K562 (cell line): ENCODE results near the gene HYAL1. TPM values are rescaled to one million over a fixed set of nuclear protein-coding genes. Genes with fewer than 3 reads are reported as not detected.

Experiments used
- ATAC-seq: fragments of 200-7000 bp; cut with Tn5 transposase; 3 replicates; pipeline ENCODE4 v1.9.1; 2020; ENCODE audit warnings: moderate library complexity
- BruUV-seq: library from RNA; stranded (reverse); fragments of 400-500 nt; replicated peaks from 2 replicates; lab custom pipeline; 2021; lab: Mats Ljungman, UMichigan
- CTCF ChIA-PET: fragments of 300-600 bp; formaldehyde crosslinking; extraction: SDS; loops from one replicate; lab custom pipeline; 2021; ENCODE audit warnings: low intra/inter-chr PET ratio; lab: Yijun Ruan, JAX
- POLR2A ChIA-PET: fragments of 300-600, 350-650 bp; sonication (Branson Sonifier 250); formaldehyde crosslinking; extraction: SDS; loops from one replicate; lab custom pipeline; 2021; ENCODE audit warnings: antibody characterized with exemption, inconsistent platforms; lab: Yijun Ruan, JAX
- DNase-seq, 4 experiments: peaks; one replicate each; pipeline versions ENCODE4 v3.0.0 to v3.0.0-alpha.2; 2011 to 2018; ENCODE audit warnings: low spot score in 3 of 4, mixed read lengths in 3 of 4; ENCODE audit errors: extremely low read depth in 1 of 4
- FAIRE-seq: peaks from 2 replicates; lab custom pipeline; 2011; peaks lifted over from hg19 to GRCh38; lab: Jason Lieb, UNC
- H2AFZ ChIP-seq: 2 replicates; pipeline ENCODE4 v1.6.0; 2011; ENCODE audit warnings: low read depth, low read length, control low read depth, inconsistent platforms
- H3K27ac ChIP-seq: fragments of 200-600 bp; 3 replicates; pipeline ENCODE4 v1.8.0; 2011; ENCODE audit warnings: low read depth, mild to moderate bottlenecking, control low read depth, inconsistent platforms, low read length, moderate library complexity, mixed read lengths; ENCODE audit errors: extremely low read depth
- H3K27me3 ChIP-seq, 2 experiments: fragments of 300-600 bp in 1 of 2; 2 replicates in 1 of 2; 3 replicates in 1 of 2; pipeline versions ENCODE4 v1.6.0 to v1.8.0; 2011; ENCODE audit warnings: inconsistent platforms in 2 of 2, low read length in 2 of 2, mild to moderate bottlenecking in 1 of 2, mixed read lengths in 1 of 2, moderate library complexity in 1 of 2; ENCODE audit not compliant: control insufficient read depth in 2 of 2, insufficient read depth in 2 of 2
- H3K36me3 ChIP-seq: fragments of 300-600 bp; 3 replicates; pipeline ENCODE4 v1.8.0; 2011; ENCODE audit warnings: mild to moderate bottlenecking, low read length, inconsistent platforms; ENCODE audit not compliant: control insufficient read depth, insufficient read depth
- H3K4me1 ChIP-seq, 2 experiments: fragments of 200-600 bp in 1 of 2; replicated peaks in 1 of 2; 2 replicates in 1 of 2; 3 replicates in 1 of 2; pipeline versions ENCODE4 v1.5.1 to v1.8.0; 2011; ENCODE audit warnings: inconsistent platforms in 2 of 2, low read length in 2 of 2, mild to moderate bottlenecking in 1 of 2, mixed read lengths in 1 of 2, moderate library complexity in 1 of 2; ENCODE audit not compliant: control insufficient read depth in 2 of 2, insufficient read depth in 2 of 2
- H3K4me2 ChIP-seq: 2 replicates; pipeline ENCODE4 v1.6.1; 2011; ENCODE audit warnings: low read length, control low read depth, inconsistent platforms, mixed read lengths; ENCODE audit not compliant: insufficient read depth
- H3K4me3 ChIP-seq: fragments of 200-600 bp; sonication (generic), shearing (Covaris generic); 2 replicates; pipeline ENCODE4 v1.5.1; 2016; ENCODE audit warnings: control low read depth, inconsistent platforms
- H3K79me2 ChIP-seq: fragments of 200-600 bp; 3 replicates; pipeline ENCODE4 v1.8.0; 2011; ENCODE audit warnings: low read length, inconsistent platforms; ENCODE audit not compliant: control insufficient read depth, insufficient read depth
- H3K9ac ChIP-seq, 2 experiments: 2 replicates each; pipeline versions ENCODE4 v1.6.0 to v1.6.1; 2011; ENCODE audit warnings: low read depth in 2 of 2, low read length in 2 of 2, control low read depth in 1 of 2, inconsistent platforms in 1 of 2, mild to moderate bottlenecking in 1 of 2, mixed read lengths in 1 of 2; ENCODE audit not compliant: insufficient read depth in 1 of 2
- H3K9me1 ChIP-seq: one replicate; pipeline ENCODE4 v1.6.0; 2011; ENCODE audit warnings: inconsistent platforms, mild to moderate bottlenecking, low read length, moderate library complexity; ENCODE audit not compliant: control insufficient read depth, insufficient read depth
- H3K9me3 ChIP-seq: replicated peaks from 2 replicates; pipeline ENCODE4 v1.5.1; 2011; ENCODE audit warnings: low read depth, low read length, inconsistent platforms; ENCODE audit not compliant: control insufficient read depth, insufficient read depth
- H4K20me1 ChIP-seq: replicated peaks from 2 replicates; pipeline ENCODE4 v1.6.1; 2011; ENCODE audit warnings: low read length, inconsistent platforms, mixed read lengths; ENCODE audit not compliant: control insufficient read depth, insufficient read depth
- BHLHE40 ChIP-seq: IDR thresholded peaks from 2 replicates; pipeline ENCODE4 v1.6.1; 2011; ENCODE audit warnings: low read length, improper control_type of control experiment
- CSDE1 ChIP-seq, 2 experiments: fragments of 450-650 bp; IDR thresholded peaks; 2 replicates each; pipeline ENCODE4 v1.6.1; 2016; ENCODE audit warnings: mild to moderate bottlenecking in 1 of 2
- HDAC2 ChIP-seq: fragments of 450-650 bp; IDR thresholded peaks from 2 replicates; pipeline ENCODE4 v1.6.1; 2016; ENCODE audit warnings: mild to moderate bottlenecking
- NCOR1 ChIP-seq: fragments of 450-650 bp; IDR thresholded peaks from 2 replicates; pipeline ENCODE4 v1.6.1; 2016; ENCODE audit warnings: mild to moderate bottlenecking, moderate library complexity
- NFIC ChIP-seq: fragments of 450-650 bp; IDR thresholded peaks from 2 replicates; pipeline ENCODE4 v1.6.1; 2017; ENCODE audit warnings: mild to moderate bottlenecking, inconsistent platforms
- PHB ChIP-seq: fragments of 250-450 bp; sonication (Bioruptor Pico); IDR thresholded peaks from 2 replicates; pipeline ENCODE4 v1.5.0; 2021
- POLR2G ChIP-seq: fragments of 200-400 bp; formaldehyde crosslinking; IDR thresholded peaks from 2 replicates; pipeline ENCODE4 v1.6.1; 2017; ENCODE audit warnings: low read depth, mild to moderate bottlenecking, antibody characterized with exemption, low read length, moderate library complexity
- RBFOX2 ChIP-seq: fragments of 200-400 bp; formaldehyde crosslinking; IDR thresholded peaks from 2 replicates; pipeline ENCODE4 v1.6.1; 2017; ENCODE audit warnings: low read depth, mild to moderate bottlenecking, low read length, moderate library complexity
- SIX5 ChIP-seq, 2 experiments: IDR thresholded peaks; 2 replicates each; pipeline ENCODE4 v1.6.1; 2011; ENCODE audit warnings: low read length in 2 of 2, borderline replicate concordance in 1 of 2, low read depth in 1 of 2, mild to moderate bottlenecking in 1 of 2, moderate library complexity in 1 of 2; ENCODE audit not compliant: insufficient read depth in 1 of 2
- ZNF518B ChIP-seq: fragments of 250-450 bp; sonication (Bioruptor Pico); IDR thresholded peaks from 2 replicates; pipeline ENCODE4 v1.5.0; 2021; ENCODE audit warnings: mild to moderate bottlenecking, moderate library complexity
- WGBS: fragments of 100-300 bp; shearing (Covaris generic); methylation state at CpG from one replicate; pipeline ENCODE4 v1.1.6; 2016; ENCODE audit warnings: low coverage, mixed read lengths; ENCODE audit not compliant: insufficient coverage; ENCODE audit errors: missing lambda C conversion rate; 5-methylcytosine and 5-hydroxymethylcytosine counted together
- in situ Hi-C: fragments of 300-500 bp; cut with MboI; formaldehyde crosslinking; loops from 4 replicates; pipeline ENCODE4 v1.15.0; 2018; ENCODE audit warnings: inconsistent platforms, mixed read lengths
- intact Hi-C: fragments of 100-400 bp; cut with micrococcal nuclease; formaldehyde crosslinking; loops from 2 replicates; pipeline ENCODE4 v1.14.2; 2022
- polyA plus RNA-seq, 8 experiments: library from polyadenylated mRNA; depleted of rRNA in 4 of 8; stranded (reverse) in 5 of 8; unstranded in 3 of 8; fragments of >200 nt; fragmentation: Nextera tagmentation in 2 of 8; fragmentation: Illumina TruSeq in 1 of 8; extraction: Ambion mirVana in 2 of 8; extraction: Trizol in 1 of 8; gene quantifications; 2 replicates each; pipeline versions ENCODE4 v1.2.1 to v1.2.3, GENCODE V29; 2011 to 2014; ENCODE audit warnings: inconsistent platforms in 1 of 8, missing spikeins in 1 of 8
- total RNA-seq, 7 experiments: library from RNA; depleted of rRNA in 6 of 7; stranded (reverse); fragments of >200 nt in 6 of 7; fragmentation: Illumina TruSeq in 2 of 7; extraction: Trizol in 2 of 7; gene quantifications; 2 replicates each; pipeline versions ENCODE4 v1.2.1 to v1.2.3, GENCODE V29; 2011 to 2021; ENCODE audit warnings: low replicate concordance in 1 of 7
- TF ChIP-seq, protein P1 (sequence below): fragments of 250-450 bp; sonication (Bioruptor Pico); IDR thresholded peaks from 2 replicates; pipeline ENCODE4 v1.8.0; 2021; ENCODE audit warnings: moderate library complexity, mild to moderate bottlenecking, inconsistent platforms

The HYAL1 gene
- total and polyA plus RNA-seq, 9 of the 15 experiments (the other 6 are each of a cell fraction or from before 2014, with no cell fraction given) = 1.4 to 8.5 (median 4.7) TPM

- CTCF ChIA-PET = no interaction called here
- no peak for DNase-seq
Observed at GRCh38 chr3:50290161-50290641, 13.2 kb downstream of the HYAL1 start.

GRCh38 chr3:50289130-50289529 is 14.2 kb downstream of the HYAL1 start:
- H3K4me2 ChIP-seq = no peak overlapping the region
- no peak overlapping the region for H3K4me3 ChIP-seq
- in situ Hi-C loops (no loop called here), intact Hi-C loops (no loop called here)
- ATAC-seq (no peak), FAIRE-seq (no peak), DNase-seq (no peak)
- CTCF ChIA-PET = no interaction called here
- H3K9me1 ChIP-seq = no peaks in the 10 kb centered on the region
- H3K9ac ChIP-seq = peak overlapping the region in 1 of 2 experiments; percentile 72; a peak in 1 of 4 replicates
- WGBS = 100% methylated on average over 5 of the region's 6 CpGs
- TF ChIP-seq BHLHE40 = no peak
- TF ChIP-seq PHB (CRISPR knock-in tag) = no peak
- no peak for TF ChIP-seq ZNF518B
- no peak for TF ChIP-seq NCOR1
- TF ChIP-seq, protein P1, sequence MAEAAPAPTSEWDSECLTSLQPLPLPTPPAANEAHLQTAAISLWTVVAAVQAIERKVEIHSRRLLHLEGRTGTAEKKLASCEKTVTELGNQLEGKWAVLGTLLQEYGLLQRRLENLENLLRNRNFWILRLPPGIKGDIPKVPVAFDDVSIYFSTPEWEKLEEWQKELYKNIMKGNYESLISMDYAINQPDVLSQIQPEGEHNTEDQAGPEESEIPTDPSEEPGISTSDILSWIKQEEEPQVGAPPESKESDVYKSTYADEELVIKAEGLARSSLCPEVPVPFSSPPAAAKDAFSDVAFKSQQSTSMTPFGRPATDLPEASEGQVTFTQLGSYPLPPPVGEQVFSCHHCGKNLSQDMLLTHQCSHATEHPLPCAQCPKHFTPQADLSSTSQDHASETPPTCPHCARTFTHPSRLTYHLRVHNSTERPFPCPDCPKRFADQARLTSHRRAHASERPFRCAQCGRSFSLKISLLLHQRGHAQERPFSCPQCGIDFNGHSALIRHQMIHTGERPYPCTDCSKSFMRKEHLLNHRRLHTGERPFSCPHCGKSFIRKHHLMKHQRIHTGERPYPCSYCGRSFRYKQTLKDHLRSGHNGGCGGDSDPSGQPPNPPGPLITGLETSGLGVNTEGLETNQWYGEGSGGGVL (CRISPR knock-in tag) = no peak
- BruUV-seq = no TSS peak
- H3K9me3 ChIP-seq = no peaks in the 10 kb centered on the region
- POLR2A ChIA-PET = no interaction called here
- H3K4me1 ChIP-seq = peaks cover 8 to 55% of the 10 kb centered on the region in 2 experiments; a peak in 3 of 5 replicates
- peaks cover 49% of the 10 kb centered on the region; the same call in 2 of the 3 replicates for H3K36me3 ChIP-seq
- H3K27ac ChIP-seq = no peak overlapping the region
- peaks cover 30% of the 10 kb centered on the region for H3K79me2 ChIP-seq
- H2AFZ ChIP-seq = no peak overlapping the region
- no peaks in the 10 kb centered on the region for H3K27me3 ChIP-seq
- H4K20me1 ChIP-seq = no peaks in the 10 kb centered on the region

More at GRCh38 chr3:50290161-50290641, 13.2 kb downstream of the HYAL1 start:
- peaks cover 8 to 62% of the 10 kb centered on the region in 2 experiments; a peak in 3 of 5 replicates for H3K4me1 ChIP-seq
- H3K4me3 ChIP-seq = no peak overlapping the region; the same call in 1 of the 2 replicates
- in situ Hi-C loops = no loop called here
- no peaks in the 10 kb centered on the region for H4K20me1 ChIP-seq
- H3K79me2 ChIP-seq = peaks cover 30% of the 10 kb centered on the region
- no peaks in the 10 kb centered on the region for H3K9me1 ChIP-seq
- ATAC-seq (no peak), FAIRE-seq (no peak)
- no peak overlapping the region for H2AFZ ChIP-seq
- H3K4me2 ChIP-seq = no peak overlapping the region
- no peak overlapping the region for H3K27ac ChIP-seq
- no TSS peak for BruUV-seq
- POLR2A ChIA-PET = no interaction called here
- H3K9me3 ChIP-seq = no peaks in the 10 kb centered on the region
- WGBS = 92% methylated on average over 6 of the region's 16 CpGs
- H3K36me3 ChIP-seq = peaks cover 49% of the 10 kb centered on the region; the same call in 2 of the 3 replicates
- peak overlapping the region in 1 of 2 experiments; percentile 81; a peak in 2 of 4 replicates for H3K9ac ChIP-seq
- intact Hi-C loops = no loop called here
- H3K27me3 ChIP-seq = no peaks in the 10 kb centered on the region
- TF ChIP-seq RBFOX2 (peak; percentile 44), HDAC2 (no peak), POLR2G (peak; percentile 32; the same call in 1 of the 2 replicates), NFIC (peak; percentile 50), SIX5 (IDR thresholded peaks at IDR 0.05; ENCODE audit: borderline replicate concordance in 1 of 2, insufficient read depth in 1 of 2, low read depth in 1 of 2, low read length in 2 of 2) (no peak), CSDE1 (IDR thresholded peaks at IDR 0.05) (no peak)
